ENCODE measurements around the gene RBFOX2.

DNA sequence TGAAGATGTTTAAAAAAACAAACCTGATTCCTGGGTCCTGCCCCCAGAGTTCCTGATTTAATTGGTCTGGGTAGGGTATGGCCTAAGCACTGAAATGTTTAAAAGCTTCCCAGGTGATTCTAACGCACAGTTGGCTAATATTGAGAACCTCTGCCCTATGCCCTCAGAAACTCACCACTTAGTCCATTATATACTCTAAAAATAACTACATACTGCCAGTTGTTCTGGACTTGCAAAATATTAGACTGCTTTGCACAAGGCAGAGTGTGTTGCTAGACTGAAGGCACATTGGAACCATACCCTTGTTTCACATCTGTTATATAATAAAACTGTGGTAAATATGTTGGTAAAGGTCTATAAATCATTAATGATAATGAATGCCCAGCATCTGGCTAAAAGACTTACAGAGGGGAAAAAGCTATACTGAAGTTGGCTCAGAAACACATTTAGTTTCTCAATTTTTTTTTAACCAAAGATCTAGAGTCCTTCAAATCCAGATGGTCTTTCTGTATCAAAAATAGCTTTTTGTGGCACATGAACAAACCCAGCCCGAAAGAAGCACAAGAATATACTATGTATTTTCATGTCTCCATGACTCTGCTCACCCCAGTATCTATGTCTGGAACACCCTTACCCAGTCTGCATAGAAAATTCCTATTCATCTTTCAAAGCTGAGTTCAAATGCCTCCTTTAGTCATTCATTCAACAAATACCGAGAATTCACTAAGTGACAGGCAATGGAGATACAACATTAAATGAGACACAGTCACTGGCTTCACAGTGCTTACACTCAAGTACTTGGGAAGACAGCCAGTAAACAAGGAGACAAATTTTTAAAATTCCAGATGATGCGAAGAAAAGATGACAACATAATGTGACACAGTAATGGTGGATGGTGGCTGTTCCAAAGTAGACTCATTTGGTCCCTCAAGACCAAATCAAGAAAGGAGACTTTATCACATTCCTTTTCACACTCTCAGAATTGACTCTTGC lies 44.1 kb downstream of the RBFOX2 start:
- TF ChIP-seq, protein P1, sequence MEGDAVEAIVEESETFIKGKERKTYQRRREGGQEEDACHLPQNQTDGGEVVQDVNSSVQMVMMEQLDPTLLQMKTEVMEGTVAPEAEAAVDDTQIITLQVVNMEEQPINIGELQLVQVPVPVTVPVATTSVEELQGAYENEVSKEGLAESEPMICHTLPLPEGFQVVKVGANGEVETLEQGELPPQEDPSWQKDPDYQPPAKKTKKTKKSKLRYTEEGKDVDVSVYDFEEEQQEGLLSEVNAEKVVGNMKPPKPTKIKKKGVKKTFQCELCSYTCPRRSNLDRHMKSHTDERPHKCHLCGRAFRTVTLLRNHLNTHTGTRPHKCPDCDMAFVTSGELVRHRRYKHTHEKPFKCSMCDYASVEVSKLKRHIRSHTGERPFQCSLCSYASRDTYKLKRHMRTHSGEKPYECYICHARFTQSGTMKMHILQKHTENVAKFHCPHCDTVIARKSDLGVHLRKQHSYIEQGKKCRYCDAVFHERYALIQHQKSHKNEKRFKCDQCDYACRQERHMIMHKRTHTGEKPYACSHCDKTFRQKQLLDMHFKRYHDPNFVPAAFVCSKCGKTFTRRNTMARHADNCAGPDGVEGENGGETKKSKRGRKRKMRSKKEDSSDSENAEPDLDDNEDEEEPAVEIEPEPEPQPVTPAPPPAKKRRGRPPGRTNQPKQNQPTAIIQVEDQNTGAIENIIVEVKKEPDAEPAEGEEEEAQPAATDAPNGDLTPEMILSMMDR (conservative IDR thresholded peaks at IDR 0.05 in 1 of 2, IDR thresholded peaks at IDR 0.05 in 1 of 2; ENCODE audit: low read depth in 1 of 2, low read length in 2 of 2) = no peak
- no peak for TF ChIP-seq EZH2 (IDR thresholded peaks at IDR 0.05; ENCODE audit: low read length, missing control alignments)

Data from fibroblast of lung (primary cell).